LNCAP (cell line): ENCODE data around the gene COL12A1.

ENCODE experiments used
- CTCF ChIP-seq: fragments of 450-650 bp; IDR thresholded peaks from 2 replicates; pipeline ENCODE4 v1.5.1; 2017; ENCODE audit warnings: mild to moderate bottlenecking

Gene COL12A1

DNA sequence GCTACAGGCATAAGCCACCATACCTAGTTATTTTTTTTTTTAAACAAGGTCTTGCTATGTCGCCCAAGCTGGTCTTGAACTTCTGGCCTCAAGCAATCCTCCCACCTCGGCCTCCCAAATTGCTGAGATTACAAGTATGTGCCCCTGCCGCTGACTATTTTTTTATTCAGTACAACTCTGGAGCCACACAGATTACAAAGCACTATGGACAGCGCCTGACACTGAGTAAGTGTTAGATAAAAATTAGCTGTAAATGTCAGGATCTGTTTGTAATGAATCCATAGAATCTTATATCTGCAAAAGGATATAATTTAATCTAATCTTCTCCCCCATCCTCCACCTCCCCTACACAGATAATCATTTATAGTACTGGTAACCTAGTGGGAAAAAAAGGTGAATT lies 15.3 kb upstream of the COL12A1 start:
- TF ChIP-seq CTCF: no peak

DNA sequence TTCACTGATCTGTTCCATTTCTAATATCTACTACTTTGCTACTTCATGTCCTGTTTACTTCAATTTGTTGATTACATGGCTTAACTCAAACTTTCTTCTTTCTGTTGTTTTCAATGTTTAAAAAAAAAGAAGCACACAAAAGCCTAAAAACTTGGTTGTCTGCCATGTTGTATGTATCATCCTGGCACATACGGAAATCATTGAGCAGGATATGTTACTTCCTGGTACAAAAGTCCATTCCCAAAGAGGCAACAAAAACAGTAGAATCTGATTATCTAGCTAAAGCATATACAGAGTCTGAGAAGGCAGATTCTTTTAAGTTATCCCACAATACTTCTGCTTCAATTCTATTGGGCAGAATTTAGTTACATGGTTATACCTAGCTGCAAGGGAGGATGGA lies 14.5 kb upstream of the COL12A1 start:
- no peak for TF ChIP-seq CTCF

GRCh38 chr6:75219263-75219662 lies 13.4 kb upstream of the COL12A1 start:
- TF ChIP-seq CTCF: no peak

DNA sequence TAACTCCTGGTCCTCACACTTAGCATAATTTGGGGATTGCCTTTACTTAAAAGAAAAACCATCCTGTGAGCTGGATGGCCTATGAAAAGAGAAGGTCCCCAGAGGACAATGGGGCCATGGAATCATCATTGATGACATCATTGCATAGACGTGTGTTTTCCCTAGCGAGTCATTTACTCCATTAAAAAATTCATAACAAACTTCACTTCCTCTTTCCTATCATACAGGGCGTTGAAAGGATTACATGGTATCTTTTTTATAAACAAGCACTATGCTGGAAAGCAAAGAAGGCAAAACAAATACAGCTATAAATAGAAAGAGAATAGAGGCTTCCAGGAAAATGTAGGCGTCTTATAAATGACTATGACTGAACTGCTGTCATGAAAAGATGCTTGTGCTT lies 11.3 kb upstream of the COL12A1 start:
- TF ChIP-seq CTCF: no peak

- no peak for TF ChIP-seq CTCF
Measured at GRCh38 chr6:75215291-75215690, 9.4 kb upstream of the COL12A1 start.

DNA sequence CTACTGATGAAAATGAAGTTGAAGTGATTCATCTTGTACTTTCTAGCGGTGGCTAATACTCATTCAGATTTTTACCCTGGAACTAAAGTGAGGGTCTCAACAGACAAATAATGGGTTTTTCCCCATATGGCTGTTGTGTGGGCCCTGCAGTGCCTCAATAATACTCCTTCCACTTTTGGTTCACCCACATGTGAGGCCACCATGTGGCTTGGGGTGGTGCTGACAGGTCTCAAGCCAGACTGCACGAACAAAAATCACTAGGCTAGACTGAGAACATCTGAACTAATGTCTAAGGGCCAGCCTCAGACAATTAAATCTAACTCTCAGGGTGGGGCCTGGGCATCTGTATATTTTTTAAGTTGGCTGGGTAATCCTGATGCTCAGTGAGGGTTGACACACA lies 7.9 kb upstream of the COL12A1 start:
- TF ChIP-seq CTCF: no peak

DNA sequence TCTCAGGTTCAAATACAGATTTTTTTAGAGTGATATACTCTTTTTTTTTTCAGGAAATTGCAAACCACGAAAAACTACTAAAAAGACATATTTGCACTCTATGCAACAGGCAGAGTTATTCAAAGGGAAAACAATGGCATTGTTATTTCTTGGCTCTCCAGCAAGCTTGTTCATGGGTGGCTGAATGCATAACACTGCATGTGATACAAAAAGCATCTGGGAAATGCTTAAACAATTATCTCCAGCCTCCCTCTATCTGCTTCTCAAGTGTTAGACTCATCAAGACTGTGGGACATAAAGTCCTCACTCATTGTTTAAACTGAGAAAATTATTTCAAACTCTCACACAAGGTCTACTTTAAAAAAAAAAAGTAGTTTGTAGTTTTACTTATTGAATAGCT lies 7.3 kb upstream of the COL12A1 start:
- TF ChIP-seq CTCF: no peak

DNA sequence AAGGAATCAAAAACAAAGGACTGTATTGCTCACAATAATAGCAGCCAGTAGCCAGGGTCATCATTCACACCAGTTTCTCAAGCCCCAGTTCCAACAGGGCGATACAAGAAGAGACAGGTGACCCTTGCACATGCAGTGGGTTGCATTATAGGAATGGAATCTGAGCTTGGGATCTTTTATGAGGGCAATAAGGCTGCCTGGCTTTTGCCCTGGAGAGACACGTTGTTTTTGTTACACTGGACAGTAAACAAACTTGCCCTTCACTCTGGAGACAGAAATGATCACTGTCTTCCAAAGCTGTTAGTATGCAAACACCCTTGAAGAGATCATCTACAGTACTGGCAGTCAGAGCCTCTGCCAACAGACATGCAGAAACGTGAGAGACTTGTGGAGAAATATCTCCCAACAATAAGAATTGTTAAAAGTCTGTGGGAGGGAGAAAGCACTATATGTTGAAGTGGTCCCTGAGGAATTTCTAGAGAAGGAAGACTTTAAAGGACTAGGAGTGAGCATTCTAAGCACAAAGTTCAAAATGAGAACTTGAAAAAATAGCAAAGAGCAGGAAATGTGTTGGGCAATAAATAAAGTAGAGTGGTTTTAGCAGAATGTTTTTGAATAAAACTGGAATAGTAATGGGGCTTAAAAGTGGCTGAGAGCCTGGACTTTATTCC lies 6.2 kb upstream of the COL12A1 start:
- no peak for TF ChIP-seq CTCF
